HCT116 (cell line): ENCODE measurements around the gene HOXC11. TPM values are rescaled to one million over a fixed set of nuclear protein-coding genes. Genes with fewer than 3 reads are reported as not detected.

Experiments used
- ATAC-seq: fragments of 200-7000 bp; cut with Tn5 transposase; 2 replicates; pipeline ENCODE4 v1.9.1; 2020; ENCODE audit warnings: mild to moderate bottlenecking, moderate library complexity
- BruUV-seq: library from RNA; stranded (reverse); fragments of 400-500 nt; replicated peaks from 2 replicates; lab custom pipeline; 2021; lab: Mats Ljungman, UMichigan
- CTCF ChIA-PET: fragments of 300-600 bp; sonication (Branson Sonifier 250); formaldehyde crosslinking; loops from one replicate; lab custom pipeline; 2021; ENCODE audit warnings: antibody characterized with exemption; lab: Charles Lee
- POLR2A ChIA-PET: fragments of 300-600, 350-600 bp; sonication (Branson Sonifier 250); formaldehyde crosslinking; loops from one replicate; lab custom pipeline; 2021; ENCODE audit warnings: antibody characterized with exemption; lab: Charles Lee
- RAD21 ChIA-PET, 2 experiments: fragments of 300-600 bp; sonication (Branson Sonifier 250); formaldehyde crosslinking; loops; one replicate each; lab custom pipeline; 2023; ENCODE audit warnings: low total read pairs in 2 of 2; ENCODE audit not compliant: uncharacterized antibody in 2 of 2, unreplicated experiment in 2 of 2, low non-redundant PET in 1 of 2; lab: Charles Lee
- DNase-seq: peaks from one replicate; pipeline ENCODE4 v3.0.0-alpha.2; 2010; ENCODE audit warnings: low read depth, low spot score
- H2AFZ ChIP-seq: fragments of 200-600 bp; shearing (Covaris generic), sonication (generic); 2 replicates; pipeline ENCODE4 v1.6.1; 2017; ENCODE audit warnings: low read depth, mixed run types, mixed read lengths, antibody characterized with exemption, low read length; ENCODE audit not compliant: poor library complexity, severe bottlenecking
- H3K27ac ChIP-seq: 2 replicates; pipeline ENCODE4 v1.5.1; 2012; ENCODE audit warnings: low read depth, low read length
- H3K27me3 ChIP-seq: fragments of 200-600 bp; sonication (generic); 2 replicates; pipeline ENCODE4 v1.6.1; 2016; ENCODE audit warnings: mixed run types, low read length, mixed read lengths; ENCODE audit not compliant: insufficient read depth
- H3K36me3 ChIP-seq, 2 experiments: fragments of 200-500 bp in 1 of 2; fragments of 200-600 bp in 1 of 2; sonication (Bioruptor generic) in 1 of 2; sonication (generic) in 1 of 2; 2 replicates each; pipeline versions ENCODE4 v1.5.1 to v1.6.1; 2014 to 2016; ENCODE audit warnings: low read length in 2 of 2, inconsistent platforms in 1 of 2, mixed read lengths in 1 of 2, mixed run types in 1 of 2; ENCODE audit not compliant: insufficient read depth in 2 of 2, control insufficient read depth in 1 of 2
- H3K4me1 ChIP-seq, 2 experiments: fragments of 200-600 bp in 1 of 2; sonication (generic) in 1 of 2; 2 replicates each; pipeline versions ENCODE4 v1.5.1 to v1.6.1; 2012 to 2017; ENCODE audit warnings: low read length in 2 of 2, inconsistent platforms in 1 of 2, mild to moderate bottlenecking in 1 of 2, mixed read lengths in 1 of 2, mixed run types in 1 of 2, moderate library complexity in 1 of 2; ENCODE audit not compliant: insufficient read depth in 2 of 2, control insufficient read depth in 1 of 2
- H3K4me2 ChIP-seq: fragments of 200-600 bp; sonication (generic); 2 replicates; pipeline ENCODE4 v1.6.1; 2017; ENCODE audit warnings: mixed run types, low read length, mixed read lengths
- H3K4me3 ChIP-seq, 2 experiments: fragments of 200-600 bp in 1 of 2; sonication (generic) in 1 of 2; replicated peaks in 1 of 2; 2 replicates each; pipeline ENCODE4 v1.5.1; 2011 to 2016; ENCODE audit warnings: low read length in 2 of 2, control low read depth in 1 of 2, low read depth in 1 of 2, mild to moderate bottlenecking in 1 of 2, mixed read lengths in 1 of 2, mixed run types in 1 of 2
- H3K79me2 ChIP-seq: fragments of 200-600 bp; sonication (generic); 2 replicates; pipeline ENCODE4 v1.6.1; 2017; ENCODE audit warnings: mild to moderate bottlenecking, mixed run types, low read length, moderate library complexity, mixed read lengths; ENCODE audit not compliant: insufficient read depth
- H3K9ac ChIP-seq: fragments of 200-600 bp; sonication (generic); 2 replicates; pipeline ENCODE4 v1.6.1; 2016; ENCODE audit warnings: low read length, mixed read lengths
- H3K9me2 ChIP-seq: fragments of 200-600 bp; sonication (generic), shearing (Covaris generic); 2 replicates; pipeline ENCODE4 v1.6.1; 2017; ENCODE audit warnings: mixed run types, mild to moderate bottlenecking, moderate library complexity; ENCODE audit not compliant: insufficient read depth
- H3K9me3 ChIP-seq, 2 experiments: fragments of 200-500 bp in 1 of 2; fragments of 200-600 bp in 1 of 2; sonication (Bioruptor generic) in 1 of 2; sonication (generic) in 1 of 2; 2 replicates each; pipeline ENCODE4 v1.6.1; 2014 to 2017; ENCODE audit warnings: low read length in 2 of 2, mixed read lengths in 2 of 2, inconsistent platforms in 1 of 2, low read depth in 1 of 2, mild to moderate bottlenecking in 1 of 2, mixed run types in 1 of 2, moderate library complexity in 1 of 2; ENCODE audit not compliant: control insufficient read depth in 1 of 2, insufficient read depth in 1 of 2
- H4K20me1 ChIP-seq: fragments of 200-600 bp; sonication (generic), shearing (Covaris generic); 2 replicates; pipeline ENCODE4 v1.6.1; 2017; ENCODE audit warnings: mixed run types, mild to moderate bottlenecking, moderate library complexity; ENCODE audit not compliant: insufficient read depth
- CEBPB ChIP-seq: IDR thresholded peaks from 2 replicates; pipeline ENCODE4 v1.6.1; 2012; ENCODE audit warnings: low read depth
- ELF1 ChIP-seq: IDR thresholded peaks from 2 replicates; pipeline ENCODE4 v1.6.1; 2012; ENCODE audit warnings: low read depth, borderline replicate concordance
- EZH2 ChIP-seq: fragments of 200-600 bp; sonication (generic); IDR thresholded peaks from 2 replicates; pipeline ENCODE4 v1.6.1; 2017; ENCODE audit warnings: antibody characterized with exemption, mixed run types
- JUND ChIP-seq: IDR thresholded peaks from 2 replicates; pipeline ENCODE4 v1.6.1; 2012
- POLR2AphosphoS5 ChIP-seq: IDR thresholded peaks from 2 replicates; pipeline ENCODE4 v1.6.1; 2011; ENCODE audit warnings: mild to moderate bottlenecking, low read depth, low read length, moderate library complexity
- RAD21 ChIP-seq: IDR thresholded peaks from 2 replicates; pipeline ENCODE4 v1.6.1; 2012; ENCODE audit warnings: low read depth, mild to moderate bottlenecking
- SIN3A ChIP-seq: IDR thresholded peaks from 2 replicates; pipeline ENCODE4 v1.6.1; 2012; ENCODE audit warnings: low read depth
- TCF7L2 ChIP-seq: IDR thresholded peaks from 2 replicates; pipeline ENCODE4 v1.7.0; 2011; ENCODE audit warnings: borderline replicate concordance, inconsistent platforms; ENCODE audit not compliant: insufficient read depth, insufficient read length; ENCODE audit errors: extremely low read depth
- ZFX ChIP-seq: fragments of 450-650 bp; IDR thresholded peaks from 2 replicates; pipeline ENCODE4 v1.6.1; 2017
- ZNF274 ChIP-seq: fragments of 200-500 bp; sonication (Bioruptor generic); IDR thresholded peaks from 2 replicates; pipeline ENCODE4 v1.6.1; 2014; ENCODE audit warnings: mild to moderate bottlenecking, low read depth, low read length, inconsistent platforms
- intact Hi-C: fragments of 100-400 bp; cut with micrococcal nuclease; formaldehyde crosslinking; loops from 2 replicates; pipeline ENCODE4 v1.10.0; 2022
- total RNA-seq: library from RNA; stranded (reverse); gene quantifications from one replicate; pipeline ENCODE4 v1.2.1, GENCODE V29; 2021; ENCODE audit not compliant: unreplicated experiment
- TF ChIP-seq, protein P1 (sequence below), 3 experiments: fragments of 200-600 bp in 1 of 3; sonication (generic) in 1 of 3; IDR thresholded peaks in 2 of 3; conservative IDR thresholded peaks in 1 of 3; 2 replicates each; pipeline ENCODE4 v1.5.1; 2012 to 2017; ENCODE audit warnings: low read depth in 2 of 3, low read length in 2 of 3, antibody characterized with exemption in 1 of 3, borderline replicate concordance in 1 of 3, control low read depth in 1 of 3, mild to moderate bottlenecking in 1 of 3, mixed read lengths in 1 of 3, mixed run types in 1 of 3, moderate library complexity in 1 of 3; ENCODE audit not compliant: insufficient read depth in 1 of 3
- TF ChIP-seq, protein P2 (sequence below): IDR thresholded peaks from 2 replicates; pipeline ENCODE4 v1.6.1; 2012; ENCODE audit warnings: low read depth
- TF ChIP-seq, protein P3 (sequence below): IDR thresholded peaks from 2 replicates; pipeline ENCODE4 v1.6.1; 2011; ENCODE audit warnings: mild to moderate bottlenecking, low read length, moderate library complexity; ENCODE audit not compliant: insufficient replicate concordance; ENCODE audit errors: extremely low read depth

Gene HOXC11
- total RNA-seq, 1 experiment from 2014 or later: 0.22 TPM

DNA sequence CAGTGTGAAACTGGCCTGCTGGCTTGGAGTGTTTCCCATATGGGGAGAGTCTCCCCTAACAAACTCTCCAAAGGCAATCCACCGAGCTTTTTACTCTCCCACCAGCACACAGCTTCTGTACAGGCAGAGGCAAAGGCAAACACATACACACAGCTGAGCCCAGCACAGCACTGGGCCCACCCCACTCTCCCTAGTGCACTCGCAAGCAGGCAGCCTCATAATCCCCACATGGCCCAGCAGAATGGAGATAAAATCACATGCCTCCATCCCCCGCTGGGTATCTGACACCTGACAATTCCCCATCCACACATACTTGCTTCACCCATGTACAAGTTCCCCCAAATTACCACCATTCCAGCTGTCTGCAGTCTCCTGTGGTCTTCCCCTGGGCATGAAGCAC lies 14.8 kb upstream of the HOXC11 start:
- Histone ChIP-seq H3K4me3 (no peak overlapping the region), H3K9me2 (no peaks in the 10 kb centered on the region), H3K9ac (no peak overlapping the region), H3K36me3 (no peaks in the 10 kb centered on the region), H3K27ac (no peak overlapping the region), H3K9me3 (no peaks in the 10 kb centered on the region), H3K4me1 (peaks cover 6% of the 10 kb centered on the region in 2 experiments), H2AFZ (no peak overlapping the region), H4K20me1 (no peaks in the 10 kb centered on the region), H3K27me3 (no peaks in the 10 kb centered on the region), H3K79me2 (no peaks in the 10 kb centered on the region), H3K4me2 (no peak overlapping the region)
- TF ChIP-seq, protein P1, sequence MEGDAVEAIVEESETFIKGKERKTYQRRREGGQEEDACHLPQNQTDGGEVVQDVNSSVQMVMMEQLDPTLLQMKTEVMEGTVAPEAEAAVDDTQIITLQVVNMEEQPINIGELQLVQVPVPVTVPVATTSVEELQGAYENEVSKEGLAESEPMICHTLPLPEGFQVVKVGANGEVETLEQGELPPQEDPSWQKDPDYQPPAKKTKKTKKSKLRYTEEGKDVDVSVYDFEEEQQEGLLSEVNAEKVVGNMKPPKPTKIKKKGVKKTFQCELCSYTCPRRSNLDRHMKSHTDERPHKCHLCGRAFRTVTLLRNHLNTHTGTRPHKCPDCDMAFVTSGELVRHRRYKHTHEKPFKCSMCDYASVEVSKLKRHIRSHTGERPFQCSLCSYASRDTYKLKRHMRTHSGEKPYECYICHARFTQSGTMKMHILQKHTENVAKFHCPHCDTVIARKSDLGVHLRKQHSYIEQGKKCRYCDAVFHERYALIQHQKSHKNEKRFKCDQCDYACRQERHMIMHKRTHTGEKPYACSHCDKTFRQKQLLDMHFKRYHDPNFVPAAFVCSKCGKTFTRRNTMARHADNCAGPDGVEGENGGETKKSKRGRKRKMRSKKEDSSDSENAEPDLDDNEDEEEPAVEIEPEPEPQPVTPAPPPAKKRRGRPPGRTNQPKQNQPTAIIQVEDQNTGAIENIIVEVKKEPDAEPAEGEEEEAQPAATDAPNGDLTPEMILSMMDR (IDR thresholded peaks at IDR 0.05 in 2 of 3, conservative IDR thresholded peaks at IDR 0.05 in 1 of 3; ENCODE audit: borderline replicate concordance in 1 of 3, insufficient read depth in 1 of 3, low read depth in 2 of 3, low read length in 2 of 3): no peak
- TF ChIP-seq ELF1 (no peak), RAD21 (no peak), SIN3A (no peak), ZNF274 (no peak), EZH2 (no peak), TCF7L2 (no peak), POLR2AphosphoS5 (no peak), JUND (no peak), ZFX (no peak), CEBPB (no peak)
- TF ChIP-seq, protein P2, sequence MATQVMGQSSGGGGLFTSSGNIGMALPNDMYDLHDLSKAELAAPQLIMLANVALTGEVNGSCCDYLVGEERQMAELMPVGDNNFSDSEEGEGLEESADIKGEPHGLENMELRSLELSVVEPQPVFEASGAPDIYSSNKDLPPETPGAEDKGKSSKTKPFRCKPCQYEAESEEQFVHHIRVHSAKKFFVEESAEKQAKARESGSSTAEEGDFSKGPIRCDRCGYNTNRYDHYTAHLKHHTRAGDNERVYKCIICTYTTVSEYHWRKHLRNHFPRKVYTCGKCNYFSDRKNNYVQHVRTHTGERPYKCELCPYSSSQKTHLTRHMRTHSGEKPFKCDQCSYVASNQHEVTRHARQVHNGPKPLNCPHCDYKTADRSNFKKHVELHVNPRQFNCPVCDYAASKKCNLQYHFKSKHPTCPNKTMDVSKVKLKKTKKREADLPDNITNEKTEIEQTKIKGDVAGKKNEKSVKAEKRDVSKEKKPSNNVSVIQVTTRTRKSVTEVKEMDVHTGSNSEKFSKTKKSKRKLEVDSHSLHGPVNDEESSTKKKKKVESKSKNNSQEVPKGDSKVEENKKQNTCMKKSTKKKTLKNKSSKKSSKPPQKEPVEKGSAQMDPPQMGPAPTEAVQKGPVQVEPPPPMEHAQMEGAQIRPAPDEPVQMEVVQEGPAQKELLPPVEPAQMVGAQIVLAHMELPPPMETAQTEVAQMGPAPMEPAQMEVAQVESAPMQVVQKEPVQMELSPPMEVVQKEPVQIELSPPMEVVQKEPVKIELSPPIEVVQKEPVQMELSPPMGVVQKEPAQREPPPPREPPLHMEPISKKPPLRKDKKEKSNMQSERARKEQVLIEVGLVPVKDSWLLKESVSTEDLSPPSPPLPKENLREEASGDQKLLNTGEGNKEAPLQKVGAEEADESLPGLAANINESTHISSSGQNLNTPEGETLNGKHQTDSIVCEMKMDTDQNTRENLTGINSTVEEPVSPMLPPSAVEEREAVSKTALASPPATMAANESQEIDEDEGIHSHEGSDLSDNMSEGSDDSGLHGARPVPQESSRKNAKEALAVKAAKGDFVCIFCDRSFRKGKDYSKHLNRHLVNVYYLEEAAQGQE: no peak
- TF ChIP-seq, protein P3, sequence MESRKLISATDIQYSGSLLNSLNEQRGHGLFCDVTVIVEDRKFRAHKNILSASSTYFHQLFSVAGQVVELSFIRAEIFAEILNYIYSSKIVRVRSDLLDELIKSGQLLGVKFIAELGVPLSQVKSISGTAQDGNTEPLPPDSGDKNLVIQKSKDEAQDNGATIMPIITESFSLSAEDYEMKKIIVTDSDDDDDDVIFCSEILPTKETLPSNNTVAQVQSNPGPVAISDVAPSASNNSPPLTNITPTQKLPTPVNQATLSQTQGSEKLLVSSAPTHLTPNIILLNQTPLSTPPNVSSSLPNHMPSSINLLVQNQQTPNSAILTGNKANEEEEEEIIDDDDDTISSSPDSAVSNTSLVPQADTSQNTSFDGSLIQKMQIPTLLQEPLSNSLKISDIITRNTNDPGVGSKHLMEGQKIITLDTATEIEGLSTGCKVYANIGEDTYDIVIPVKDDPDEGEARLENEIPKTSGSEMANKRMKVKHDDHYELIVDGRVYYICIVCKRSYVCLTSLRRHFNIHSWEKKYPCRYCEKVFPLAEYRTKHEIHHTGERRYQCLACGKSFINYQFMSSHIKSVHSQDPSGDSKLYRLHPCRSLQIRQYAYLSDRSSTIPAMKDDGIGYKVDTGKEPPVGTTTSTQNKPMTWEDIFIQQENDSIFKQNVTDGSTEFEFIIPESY: no peak
- POLR2A ChIA-PET: interaction anchor here (0.6 kb wide), 1 partner anchor 286 kb away, joined by 3 read pairs; no protein-coding TSS in a partner anchor
- intact Hi-C loops: no loop called here
- CTCF ChIA-PET: interaction anchor here (1.3 kb wide), 1 partner anchor 243 kb away, joined by 3 read pairs; no protein-coding TSS in a partner anchor
- BruUV-seq: no TSS peak
- ATAC-seq: no peak
- DNase-seq: no peak
- RAD21 ChIA-PET: no interaction called here
